ENCODE results near the gene ECE1.

GRCh38 chr1:21335750-21336224 lies 45.5 kb upstream of the ECE1 start:
- TF ChIP-seq MXI1 (IDR thresholded peaks at IDR 0.05; ENCODE audit: borderline replicate concordance, low read depth, low read length) (no peak), POLR2A (IDR thresholded peaks at IDR 0.05; ENCODE audit: low read depth, low read length) (no peak), CTCF (conservative IDR thresholded peaks at IDR 0.05; ENCODE audit: low read depth, low read length) (no peak), RCOR1 (IDR thresholded peaks at IDR 0.05; ENCODE audit: insufficient replicate concordance, low read length) (no peak), RAD21 (IDR thresholded peaks at IDR 0.05; ENCODE audit: low read length) (no peak)

Measured in IMR-90 (cell line).